DMS153 treated with DMSO at 0.1 percent for 48 hours (cell line): ENCODE data around the gene KCTD16.

ENCODE experiments used
- DNase-seq: peaks from one replicate; lab custom pipeline; 2025; ENCODE audit not compliant: unreplicated experiment; lab: John Stamatoyannopoulos, UW

Gene KCTD16

DNA sequence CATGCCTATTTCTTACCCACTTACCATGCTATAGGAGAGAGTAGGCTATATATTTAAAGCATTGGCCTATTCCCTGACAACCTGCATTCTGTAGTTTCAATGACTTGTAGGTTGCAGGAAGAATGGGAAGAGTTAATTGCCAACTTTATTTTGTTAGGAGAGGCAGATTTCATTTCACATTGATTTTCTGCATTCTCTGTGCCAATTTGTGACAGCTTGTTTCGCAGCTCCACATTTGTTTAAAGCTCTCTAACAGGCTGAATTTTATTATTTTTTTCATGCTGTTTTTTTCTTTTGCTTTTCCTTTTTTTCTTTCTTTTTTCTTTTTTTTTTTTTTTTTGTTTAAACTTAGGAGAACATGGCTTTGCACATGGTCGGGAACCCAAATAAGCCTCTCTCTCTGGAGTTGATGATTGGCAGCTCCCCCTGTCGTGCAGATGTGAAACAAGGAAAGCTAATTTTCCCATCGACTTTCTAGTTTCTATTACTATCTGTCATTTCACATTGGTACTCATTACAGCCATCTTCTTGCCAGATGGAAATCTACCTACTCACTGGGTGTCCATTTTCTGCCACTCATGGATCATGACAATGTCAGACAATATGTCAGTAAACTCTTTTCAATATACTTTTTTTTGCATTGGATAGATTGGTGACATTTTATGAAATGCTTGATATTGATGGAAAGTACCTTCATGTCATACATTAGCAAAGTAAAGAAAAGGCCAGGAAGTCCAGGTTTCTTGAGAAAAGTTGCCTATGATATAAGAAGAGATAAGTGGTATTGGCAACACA is 223.2 kb downstream of the KCTD16 start:
- DNase-seq = no peak

DNA sequence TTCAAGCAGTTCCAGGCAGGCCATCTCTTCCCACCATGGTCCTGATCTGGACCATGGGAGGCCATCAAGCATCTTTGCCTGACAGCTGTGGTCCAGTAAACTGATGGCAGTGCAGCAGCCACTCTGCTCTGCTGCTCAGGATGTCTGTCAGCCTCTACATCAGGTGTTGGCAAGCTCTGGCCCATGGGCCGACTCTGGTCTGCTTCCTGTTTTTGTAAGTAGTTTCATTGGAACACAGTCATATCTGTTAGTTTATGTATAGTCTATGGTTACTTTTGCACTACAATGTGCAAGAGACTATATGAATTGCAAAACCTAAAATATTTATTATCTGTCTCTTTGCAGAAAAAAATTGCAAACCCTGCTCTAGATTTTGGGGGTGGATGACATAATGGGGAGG is 225.0 kb downstream of the KCTD16 start:
- no peak for DNase-seq

DNA sequence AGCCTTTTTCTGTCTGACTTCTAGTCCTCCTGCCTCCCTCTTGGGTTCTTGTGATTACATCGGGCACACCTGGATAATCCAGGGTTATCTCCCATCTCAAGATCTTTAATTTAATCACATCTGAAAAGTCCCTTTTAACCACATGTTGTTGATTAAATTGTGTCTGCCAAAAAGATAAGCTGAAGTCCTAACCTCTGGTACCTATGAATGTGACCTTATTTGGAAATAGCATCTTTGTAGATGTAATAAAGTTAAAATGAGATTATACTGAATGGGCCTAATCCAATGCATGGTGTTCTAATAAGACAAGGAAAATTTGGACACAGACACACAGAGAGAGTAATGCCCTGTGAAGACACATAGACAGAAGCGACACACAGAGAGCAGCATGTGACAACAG is 232.4 kb downstream of the KCTD16 start:
- DNase-seq = no peak

DNA sequence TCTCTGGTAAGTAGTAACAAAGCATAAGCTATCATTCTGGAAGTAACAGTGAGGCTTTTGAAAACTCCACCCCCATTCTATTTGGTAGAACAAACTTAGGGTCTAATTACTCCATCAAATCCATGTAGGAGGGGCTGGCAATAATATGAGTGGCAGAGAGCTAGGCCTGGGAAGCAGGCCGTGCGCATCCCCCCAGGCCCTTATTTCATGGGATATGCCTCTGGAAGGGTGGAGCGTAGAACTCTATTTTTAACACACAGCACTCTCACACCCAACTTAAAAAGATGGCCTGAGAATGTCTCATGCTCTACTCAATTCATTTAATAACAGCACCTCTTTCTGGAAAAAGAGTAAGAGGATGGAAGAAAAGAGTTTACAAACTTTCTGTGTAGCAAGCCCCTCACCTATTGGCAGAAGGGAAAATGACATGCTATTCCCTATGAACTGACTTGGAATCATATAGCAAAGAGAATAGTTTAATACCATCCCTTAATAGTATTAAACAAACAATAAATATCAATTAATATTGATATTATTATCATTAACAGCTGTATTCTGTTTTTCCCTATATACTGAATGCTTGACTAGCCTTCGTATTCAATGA is 233.2 kb downstream of the KCTD16 start:
- DNase-seq = no peak

DNA sequence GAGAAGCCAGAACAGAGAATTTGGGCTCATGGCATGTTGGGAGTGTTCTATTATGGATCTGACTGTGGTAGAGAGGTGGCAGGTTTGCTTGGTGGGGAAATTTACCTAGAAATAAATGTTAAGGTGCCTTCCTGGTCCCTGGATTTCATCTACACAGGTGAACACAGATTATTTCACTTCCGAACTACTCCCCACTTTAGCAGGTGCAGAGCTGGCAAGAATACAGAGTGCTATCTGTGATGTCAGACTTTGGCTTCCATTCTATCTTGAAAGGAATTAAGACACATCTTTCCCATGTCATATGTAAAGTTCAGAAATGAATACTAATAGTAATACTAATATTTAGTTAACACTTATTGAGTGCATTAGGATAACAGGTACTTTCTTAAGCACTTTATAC is 234.0 kb downstream of the KCTD16 start:
- DNase-seq = no peak

DNA sequence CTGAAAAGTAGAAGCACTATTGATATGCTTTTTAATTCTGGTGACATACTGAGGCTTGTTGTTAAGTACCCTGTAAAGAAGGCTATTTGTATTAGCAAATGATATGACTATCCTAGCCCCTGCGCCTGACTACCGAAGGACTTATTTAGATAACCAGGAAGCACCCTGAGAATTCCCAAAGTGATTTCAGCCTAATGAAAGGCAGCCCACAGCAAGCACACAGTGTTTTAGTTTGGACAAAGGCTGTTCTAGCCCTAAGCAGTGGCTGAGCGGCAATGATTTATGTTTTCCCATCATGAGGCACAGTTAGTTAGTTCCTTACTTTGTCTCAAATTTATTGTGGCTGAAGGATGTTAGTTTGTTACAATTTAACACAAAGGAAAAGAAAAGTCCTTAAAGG is 235.3 kb downstream of the KCTD16 start:
- peak; percentile 7 for DNase-seq

DNA sequence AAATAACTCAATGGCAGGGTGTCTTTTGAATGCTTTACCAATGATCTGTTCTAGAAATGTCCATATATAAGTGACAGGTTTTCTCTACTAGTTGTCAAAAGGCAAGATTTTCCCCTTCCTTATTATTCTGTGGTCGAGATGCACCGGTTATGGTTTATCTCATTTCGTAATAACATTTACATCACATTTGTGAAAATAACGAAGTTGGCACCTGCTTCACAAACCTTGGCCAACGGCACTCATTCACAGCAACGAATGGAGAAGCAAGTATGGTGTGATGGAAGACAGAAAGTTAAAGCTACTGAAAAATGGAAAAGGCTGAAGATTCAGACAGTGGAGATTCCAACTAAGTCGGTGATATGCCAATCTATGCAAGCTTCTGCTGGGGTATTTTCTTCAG is 235.8 kb downstream of the KCTD16 start:
- no peak for DNase-seq

DNA sequence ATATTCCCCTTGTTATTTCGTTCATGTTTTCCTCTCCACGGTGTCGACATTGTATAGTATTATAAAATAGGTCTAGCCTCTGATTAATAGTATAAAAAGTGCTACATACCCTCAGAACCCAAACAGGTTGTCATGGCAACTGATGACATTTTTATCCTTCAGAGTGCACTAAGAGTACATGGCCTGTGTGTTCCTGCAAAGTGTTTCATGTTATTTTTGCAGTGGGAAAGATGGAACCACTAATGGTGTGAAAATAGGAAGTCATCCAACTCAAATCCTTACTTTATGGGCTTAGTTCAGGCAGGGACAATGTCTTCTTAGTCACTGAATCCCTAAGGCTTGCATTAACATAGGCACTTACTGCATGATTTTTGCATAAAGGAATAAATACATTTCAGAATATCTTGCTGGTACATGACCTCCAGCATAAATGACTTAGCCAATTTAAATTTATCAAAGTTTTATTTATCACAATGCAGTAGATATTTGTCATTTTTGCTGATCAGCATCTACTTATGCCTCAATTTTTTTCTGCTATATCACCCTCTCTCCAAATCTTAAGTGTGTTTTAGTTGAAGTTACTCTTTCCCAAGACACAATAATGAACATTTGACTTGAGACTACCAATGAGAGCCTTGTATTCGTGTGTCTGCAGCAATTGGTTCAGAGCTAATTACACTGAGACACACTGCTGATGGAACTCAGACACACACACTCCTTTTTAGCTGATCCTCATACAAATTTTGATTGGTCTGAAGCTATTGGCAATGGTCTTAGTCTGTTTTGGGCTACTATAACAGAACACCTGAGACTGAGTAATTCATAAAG is 243.7 kb downstream of the KCTD16 start:
- DNase-seq = no peak

DNA sequence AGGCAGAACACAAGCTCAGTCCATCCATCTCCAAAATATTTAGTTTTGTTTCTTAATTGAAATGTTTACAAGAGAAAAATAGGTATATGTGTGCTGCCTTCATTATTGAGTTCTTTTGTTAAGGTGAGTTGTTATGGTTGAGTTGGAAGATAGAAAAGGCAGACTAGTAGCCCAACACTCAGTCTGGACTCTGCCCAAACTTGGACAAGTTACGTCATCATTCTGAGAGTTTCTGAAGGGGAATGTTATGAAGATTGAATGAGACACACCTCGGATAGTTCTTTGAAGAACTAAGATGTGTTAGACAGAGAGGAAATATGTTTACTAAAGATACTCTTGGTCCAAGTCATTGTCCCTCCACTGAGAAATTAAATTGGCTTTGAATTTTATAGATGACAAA is 245.5 kb downstream of the KCTD16 start:
- DNase-seq = no peak

DNA sequence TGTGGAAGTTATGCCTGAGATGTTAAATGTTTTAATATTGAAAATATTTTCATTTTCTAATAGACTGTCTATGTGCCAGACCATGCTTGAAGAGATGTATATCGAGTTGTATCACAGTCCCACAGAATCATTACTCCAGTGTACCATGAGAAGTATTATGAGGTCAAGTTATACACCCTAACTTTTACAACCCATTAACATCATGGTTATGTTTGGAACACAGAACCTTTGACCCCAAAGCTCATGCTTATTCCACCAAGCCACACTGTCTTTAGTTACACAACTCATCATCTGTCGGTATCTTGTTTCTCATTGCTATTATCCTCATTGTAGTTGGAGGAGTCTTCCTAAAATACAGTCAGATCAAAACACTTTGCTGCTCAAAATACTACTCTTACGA is 248.0 kb downstream of the KCTD16 start:
- DNase-seq = no peak

DNA sequence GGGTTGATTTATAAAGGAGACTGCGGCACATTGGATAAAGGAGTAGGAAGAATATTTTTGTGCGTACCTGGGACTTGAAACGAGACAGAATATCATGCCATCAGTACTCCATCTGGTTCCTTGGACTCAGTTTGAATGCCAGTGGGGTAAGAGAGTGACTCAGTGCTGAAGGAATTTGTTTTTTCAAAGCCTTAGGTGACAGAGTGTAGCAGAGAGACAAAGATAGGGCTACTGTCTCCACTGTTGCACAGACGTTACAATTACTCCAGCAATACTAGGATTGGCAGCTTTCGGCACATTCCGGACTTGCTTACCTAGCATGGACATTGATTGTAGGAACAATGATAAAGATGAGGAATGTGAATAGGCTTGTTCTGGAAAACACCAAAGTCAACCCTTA is 250.7 kb downstream of the KCTD16 start:
- DNase-seq = no peak

DNA sequence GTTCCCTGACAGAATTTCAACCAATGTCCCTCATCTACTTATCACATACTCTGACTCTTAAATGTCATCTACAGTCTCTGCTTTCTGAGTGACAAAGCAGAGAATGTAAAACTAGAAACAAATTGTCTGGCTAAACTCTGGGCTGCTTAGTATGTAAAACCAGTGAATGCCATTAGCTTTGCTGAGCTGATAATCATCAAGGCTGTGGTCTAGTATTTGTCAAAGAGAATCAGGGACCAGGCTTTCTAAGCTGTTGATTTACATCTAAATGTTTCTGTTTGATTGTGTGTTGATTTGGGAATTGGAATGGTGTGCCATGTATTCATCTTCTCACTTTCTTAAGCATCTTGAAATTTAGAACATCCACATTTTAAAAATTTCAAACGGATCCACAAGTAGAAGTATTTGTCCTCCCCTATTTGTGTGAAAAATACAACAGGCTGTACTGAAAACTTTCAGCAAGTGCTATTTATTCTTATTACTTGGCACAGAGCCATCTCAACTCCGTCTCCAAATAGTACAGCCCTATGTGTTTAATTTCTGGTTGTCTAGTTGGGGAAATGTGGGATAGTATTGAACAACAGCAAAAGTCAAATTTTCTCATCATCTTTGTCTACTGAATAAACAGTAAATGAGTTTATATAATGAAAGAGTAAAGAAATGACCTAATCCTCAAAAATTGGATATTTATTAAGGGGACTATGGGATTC is 251.5 kb downstream of the KCTD16 start:
- no peak for DNase-seq

DNA sequence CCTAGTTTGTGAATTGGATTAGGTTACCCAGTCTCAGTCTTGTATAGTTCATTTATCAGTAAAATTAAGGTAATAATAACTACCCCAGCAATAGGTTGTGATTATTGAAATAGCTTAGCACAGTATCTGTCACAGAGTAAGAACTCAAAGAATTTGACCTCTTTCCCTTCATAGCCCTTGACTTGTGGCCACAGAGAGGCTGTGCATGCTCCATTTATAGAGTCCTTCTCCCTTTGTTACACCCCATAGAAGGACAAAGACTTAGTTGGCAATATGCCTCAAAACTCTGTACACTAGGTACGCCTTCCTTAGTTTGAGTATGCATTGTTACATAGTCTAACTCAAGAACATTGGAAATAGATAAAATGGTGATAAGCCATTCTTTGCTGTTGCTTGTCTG is 257.2 kb downstream of the KCTD16 start:
- no peak for DNase-seq

DNA sequence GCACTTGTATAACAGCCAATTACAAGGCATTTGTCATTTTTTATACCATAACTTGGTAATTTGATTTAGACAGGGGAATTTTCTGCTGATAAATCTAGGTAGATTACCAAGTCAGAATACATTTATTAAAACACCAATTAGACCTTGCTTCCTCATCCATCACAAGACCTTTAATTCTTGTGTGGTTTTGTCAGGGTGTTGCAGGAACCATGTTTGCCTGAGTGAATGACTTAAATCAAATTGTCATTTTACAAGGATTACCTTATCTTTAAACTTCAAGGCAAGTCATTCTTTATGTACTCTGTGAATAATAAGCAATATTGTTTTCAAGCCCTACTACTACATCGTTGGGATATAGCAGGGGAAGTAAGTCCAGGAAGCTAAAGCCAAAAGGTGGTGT is 257.7 kb downstream of the KCTD16 start:
- DNase-seq = no peak

DNA sequence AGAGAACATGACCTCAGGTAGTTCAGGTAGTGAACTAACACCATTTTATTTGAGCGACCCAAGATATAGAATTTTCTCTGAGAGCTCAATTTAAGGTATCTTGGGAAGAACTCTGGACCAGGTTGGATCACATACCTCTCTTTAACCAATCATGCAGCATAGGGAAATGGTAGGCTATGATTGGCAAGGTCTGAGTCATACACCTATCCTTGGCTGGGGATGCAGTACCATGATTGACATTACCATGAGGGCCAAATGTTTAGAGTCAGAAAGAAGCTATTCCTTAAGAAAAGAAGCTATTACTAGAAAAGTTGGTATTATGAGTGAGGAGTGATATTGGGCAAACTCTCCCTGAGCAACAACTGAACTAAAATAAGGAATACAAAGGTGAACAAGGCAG is 258.7 kb downstream of the KCTD16 start:
- DNase-seq = no peak

DNA sequence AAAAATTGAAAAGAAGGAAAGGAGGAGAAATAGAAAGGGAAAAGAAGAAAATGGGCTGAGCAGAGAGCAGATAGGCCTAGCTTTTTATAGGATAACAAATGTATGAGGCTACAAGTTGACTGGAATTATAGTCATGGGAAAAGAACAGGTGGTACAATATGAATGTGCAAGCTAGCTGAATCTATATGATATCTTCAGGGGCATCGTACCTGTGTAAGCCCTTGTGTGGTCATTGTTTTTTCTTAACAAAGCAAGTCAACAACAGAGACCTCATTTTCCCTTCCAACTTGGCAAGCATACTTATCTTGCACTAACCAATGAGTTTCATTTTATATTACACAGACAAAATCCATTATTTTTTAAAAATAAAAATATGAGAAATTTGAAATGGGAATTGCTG is 259.2 kb downstream of the KCTD16 start:
- no peak for DNase-seq

DNA sequence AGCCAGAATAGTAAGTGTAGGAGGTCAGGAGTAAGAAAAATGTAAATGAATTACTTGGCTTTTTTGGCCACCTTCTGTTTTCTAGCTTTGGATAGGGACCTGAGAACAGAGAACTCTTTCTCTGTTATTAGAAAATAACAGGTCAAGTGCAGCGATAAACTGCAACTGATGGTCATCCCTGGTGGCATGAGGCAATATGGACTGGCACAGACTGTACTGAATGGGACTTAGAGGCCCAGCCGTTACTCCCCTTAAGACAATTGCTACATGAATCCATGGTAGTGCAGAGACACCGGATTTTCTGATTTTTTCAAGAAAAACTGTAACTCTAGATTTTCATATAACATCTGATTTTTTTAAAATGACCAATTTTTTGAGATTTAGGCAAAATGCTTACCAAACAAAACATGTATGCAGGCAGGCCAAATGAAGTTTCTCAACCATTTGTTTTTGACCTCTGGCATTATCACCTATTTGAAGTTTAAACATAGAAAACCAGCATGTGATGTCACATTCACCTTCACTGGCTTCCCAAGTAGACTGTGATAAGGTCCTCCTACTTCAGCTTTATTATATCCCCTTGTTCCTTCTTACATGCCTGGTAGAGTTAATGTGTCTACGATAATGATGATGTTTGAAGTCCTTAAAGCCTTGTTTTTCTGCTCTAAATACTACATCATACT is 262.6 kb downstream of the KCTD16 start:
- DNase-seq = no peak

DNA sequence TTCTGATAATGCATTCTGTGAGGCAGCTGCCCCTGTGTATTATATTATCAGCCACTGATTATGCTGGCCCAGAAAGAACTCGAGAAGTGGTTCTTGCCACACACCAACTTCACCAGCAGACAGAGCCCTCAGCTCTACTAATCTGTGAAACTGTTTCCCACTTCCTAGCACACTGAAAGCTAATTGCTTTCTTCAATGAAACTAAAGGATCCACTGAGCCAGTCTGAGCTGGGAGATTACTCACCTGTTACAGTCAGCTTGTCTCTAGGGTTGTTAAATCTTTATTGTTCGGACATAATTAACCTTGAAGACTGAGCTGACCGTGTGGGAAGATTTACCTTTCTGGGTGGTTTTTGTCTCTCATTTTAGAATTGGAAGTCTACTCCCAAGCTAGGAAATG is 263.2 kb downstream of the KCTD16 start:
- DNase-seq = no peak

DNA sequence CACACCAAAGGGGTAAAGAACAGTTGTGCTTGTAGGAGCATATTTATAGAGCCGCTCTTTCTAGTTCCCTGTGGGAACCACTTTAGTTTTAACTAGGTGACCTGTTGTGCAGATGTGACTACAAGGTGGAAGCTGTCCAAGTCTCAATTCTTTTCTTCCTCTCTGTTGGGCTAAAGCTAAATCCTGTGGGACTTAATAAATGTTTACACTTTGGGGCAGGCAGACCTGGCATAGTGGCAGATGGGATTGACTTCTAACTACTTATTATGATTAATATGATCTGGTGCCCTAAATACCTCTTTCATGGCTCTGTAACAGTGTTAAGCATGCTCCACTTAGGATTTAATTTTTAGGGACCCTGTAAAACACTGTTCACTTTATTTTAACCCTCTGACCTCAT is 265.3 kb downstream of the KCTD16 start:
- DNase-seq = peak; percentile 38

DNA sequence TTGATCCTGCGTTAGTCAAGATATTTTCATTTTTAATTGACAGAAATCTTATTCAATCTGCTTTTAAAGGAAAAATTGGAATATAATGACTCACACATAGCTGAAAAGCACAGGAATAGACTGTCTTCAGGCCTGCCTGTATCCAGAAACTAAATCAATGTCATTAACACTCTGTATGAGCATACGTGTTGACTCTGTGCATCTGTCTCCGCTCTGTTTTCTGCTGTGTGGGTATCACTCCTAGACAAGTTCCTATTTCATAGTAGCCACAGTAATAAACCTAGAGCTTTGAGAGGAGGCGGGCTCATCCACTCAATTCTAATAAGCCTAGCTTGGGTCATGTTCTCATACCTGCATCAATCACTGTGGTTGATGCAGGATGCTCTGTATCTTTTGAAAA is 267.6 kb downstream of the KCTD16 start:
- DNase-seq = no peak

DNA sequence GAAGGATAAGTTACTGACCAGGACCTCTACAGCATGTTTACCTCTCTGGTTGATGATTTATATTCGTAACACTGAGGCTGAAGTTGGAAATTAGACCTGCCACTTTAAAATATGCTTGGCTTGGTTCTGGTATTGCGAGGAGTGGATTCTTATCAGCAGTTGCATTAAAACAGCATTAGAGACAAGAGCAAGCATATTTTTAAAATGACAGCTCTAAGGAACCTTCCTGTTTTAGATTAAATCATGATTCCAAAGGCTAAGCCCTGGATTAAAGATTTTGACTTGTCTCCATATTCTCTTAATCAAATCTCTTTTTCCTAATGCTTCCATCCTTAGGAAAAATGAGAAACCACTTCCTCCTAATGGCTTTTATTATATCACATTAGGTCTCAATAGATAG is 277.8 kb downstream of the KCTD16 start:
- no peak for DNase-seq
